H9 (cell line): Measurements from ENCODE around the gene ABCG2. TPM values are rescaled to one million over a fixed set of nuclear protein-coding genes. Genes with fewer than 3 reads are reported as not detected.

Experiments
- DNase-seq: peaks from one replicate; pipeline ENCODE4 v3.0.0-alpha.2; 2017
- H2AFZ ChIP-seq: one replicate; pipeline ENCODE4 v1.6.1; 2013; ENCODE audit warnings: mild to moderate bottlenecking, low read length, control low read depth, moderate library complexity
- H2AK5ac ChIP-seq: 2 replicates; pipeline ENCODE4 v1.6.1; 2013; ENCODE audit warnings: low read length, control low read depth, mixed read lengths; ENCODE audit not compliant: insufficient read length
- H2BK120ac ChIP-seq: one replicate; pipeline ENCODE4 v1.6.1; 2013; ENCODE audit warnings: low read depth, mild to moderate bottlenecking, low read length, control low read depth, inconsistent platforms; ENCODE audit not compliant: poor library complexity, severe bottlenecking
- H2BK12ac ChIP-seq: 2 replicates; pipeline ENCODE4 v1.6.1; 2013; ENCODE audit warnings: low read length, control low read depth, mixed read lengths, low read depth; ENCODE audit not compliant: insufficient read length
- H2BK15ac ChIP-seq: 2 replicates; pipeline ENCODE4 v1.6.1; 2013; ENCODE audit warnings: low read depth, low read length, control low read depth
- H2BK20ac ChIP-seq: one replicate; pipeline ENCODE4 v1.6.1; 2013; ENCODE audit warnings: low read depth, mild to moderate bottlenecking, low read length, control low read depth, inconsistent platforms; ENCODE audit not compliant: poor library complexity, severe bottlenecking
- H2BK5ac ChIP-seq: 2 replicates; pipeline ENCODE4 v1.6.1; 2013; ENCODE audit warnings: low read length, control low read depth, mixed read lengths; ENCODE audit not compliant: insufficient read length
- H3K14ac ChIP-seq: 2 replicates; pipeline ENCODE4 v1.6.1; 2013; ENCODE audit warnings: low read length, control low read depth; ENCODE audit not compliant: insufficient read depth
- H3K18ac ChIP-seq: 2 replicates; pipeline ENCODE4 v1.6.1; 2013; ENCODE audit warnings: low read depth, mild to moderate bottlenecking, mixed read lengths, low read length, control low read depth; ENCODE audit not compliant: insufficient read length
- H3K23ac ChIP-seq: 2 replicates; pipeline ENCODE4 v1.6.1; 2013; ENCODE audit warnings: low read length, control low read depth, mixed read lengths, low read depth; ENCODE audit not compliant: insufficient read length
- H3K23me2 ChIP-seq: 2 replicates; pipeline ENCODE4 v1.6.1; 2013; ENCODE audit warnings: low read depth, mild to moderate bottlenecking, mixed read lengths, low read length, control low read depth; ENCODE audit not compliant: insufficient read length, poor library complexity, severe bottlenecking
- H3K27ac ChIP-seq: 2 replicates; pipeline ENCODE4 v1.5.1; 2013; ENCODE audit warnings: low read length, control low read depth, mixed read lengths, low read depth; ENCODE audit not compliant: insufficient read length
- H3K27me3 ChIP-seq: 2 replicates; pipeline ENCODE4 v1.6.1; 2013; ENCODE audit warnings: low read length, control low read depth, inconsistent platforms; ENCODE audit not compliant: insufficient read depth
- H3K4ac ChIP-seq: 2 replicates; pipeline ENCODE4 v1.6.1; 2013; ENCODE audit warnings: low read depth, mild to moderate bottlenecking, control low read depth, inconsistent platforms, low read length, moderate library complexity
- H3K4me1 ChIP-seq: 2 replicates; pipeline ENCODE4 v1.6.1; 2013; ENCODE audit warnings: low read length, control low read depth, inconsistent platforms; ENCODE audit not compliant: insufficient read depth
- H3K4me2 ChIP-seq: 2 replicates; pipeline ENCODE4 v1.6.1; 2013; ENCODE audit warnings: low read length, control low read depth, mixed read lengths; ENCODE audit not compliant: insufficient read length, insufficient read depth
- H3K56ac ChIP-seq: 2 replicates; pipeline ENCODE4 v1.6.1; 2013; ENCODE audit warnings: low read depth, mild to moderate bottlenecking, mixed read lengths, low read length, control low read depth; ENCODE audit not compliant: insufficient read length
- H3K79me1 ChIP-seq: 2 replicates; pipeline ENCODE4 v1.6.1; 2013; ENCODE audit warnings: low read depth, mild to moderate bottlenecking, moderate library complexity, low read length, control low read depth, inconsistent platforms; ENCODE audit not compliant: insufficient read depth, poor library complexity, severe bottlenecking
- H3K79me2 ChIP-seq: 2 replicates; pipeline ENCODE4 v1.6.1; 2013; ENCODE audit warnings: low read length, control low read depth, inconsistent platforms; ENCODE audit not compliant: insufficient read depth
- H3K9ac ChIP-seq: 2 replicates; pipeline ENCODE4 v1.6.1; 2013; ENCODE audit warnings: low read length, control low read depth, mixed read lengths; ENCODE audit not compliant: insufficient read length; ENCODE audit errors: extremely low read depth
- H3K9me3 ChIP-seq: one replicate; pipeline ENCODE4 v1.6.1; 2013; ENCODE audit warnings: low read depth, low read length, inconsistent platforms; ENCODE audit not compliant: control insufficient read depth
- H3T11ph ChIP-seq: one replicate; pipeline ENCODE4 v1.6.1; 2013; ENCODE audit warnings: mild to moderate bottlenecking, low read length, control low read depth, inconsistent platforms
- H4K20me1 ChIP-seq: one replicate; pipeline ENCODE4 v1.6.1; 2013; ENCODE audit not compliant: control insufficient read depth, insufficient read length, insufficient read depth
- H4K5ac ChIP-seq: 2 replicates; pipeline ENCODE4 v1.6.1; 2013; ENCODE audit warnings: low read depth, mild to moderate bottlenecking, mixed read lengths, low read length, control low read depth; ENCODE audit not compliant: insufficient read length
- H4K8ac ChIP-seq: replicated peaks from 2 replicates; pipeline ENCODE4 v1.6.1; 2013; ENCODE audit warnings: low read length, control low read depth, mixed read lengths, low read depth; ENCODE audit not compliant: insufficient read length
- H4K91ac ChIP-seq: 2 replicates; pipeline ENCODE4 v1.6.1; 2013; ENCODE audit warnings: low read depth, mild to moderate bottlenecking, moderate library complexity, mixed read lengths, low read length, control low read depth; ENCODE audit not compliant: insufficient read length
- H3K27ac Mint-ChIP-seq, 3 experiments: 2 replicates in 2 of 3; 3 replicates in 1 of 3; pipeline ENCODE4 v1.8.0; 2020 to 2021; ENCODE audit warnings: mixed read lengths in 3 of 3, mild to moderate bottlenecking in 1 of 3, moderate library complexity in 1 of 3
- H3K27me3 Mint-ChIP-seq: 2 replicates; pipeline ENCODE4 v1.8.0; 2021; ENCODE audit warnings: low read depth, mild to moderate bottlenecking, moderate library complexity, mixed read lengths
- H3K36me3 Mint-ChIP-seq, 3 experiments: 2 replicates in 2 of 3; 3 replicates in 1 of 3; pipeline ENCODE4 v1.8.0; 2020 to 2021; ENCODE audit warnings: low read depth in 3 of 3, mixed read lengths in 3 of 3; ENCODE audit not compliant: insufficient read depth in 1 of 3
- H3K4me1 Mint-ChIP-seq, 2 experiments: 2 replicates each; pipeline ENCODE4 v1.8.0; 2020; ENCODE audit warnings: mixed read lengths in 2 of 2
- H3K4me3 Mint-ChIP-seq, 2 experiments: 2 replicates in 1 of 2; 3 replicates in 1 of 2; pipeline ENCODE4 v1.8.0; 2020 to 2021; ENCODE audit warnings: mild to moderate bottlenecking in 2 of 2, mixed read lengths in 2 of 2, moderate library complexity in 1 of 2
- H3K9me3 Mint-ChIP-seq, 2 experiments: 2 replicates in 1 of 2; 3 replicates in 1 of 2; pipeline ENCODE4 v1.8.0; 2020; ENCODE audit warnings: mild to moderate bottlenecking in 2 of 2, mixed read lengths in 2 of 2, moderate library complexity in 1 of 2
- total RNA-seq: library from RNA; stranded (reverse); gene quantifications from 2 replicates; pipeline ENCODE4 v1.2.1, GENCODE V29; 2021
- TF ChIP-seq, protein P1 (sequence below): fragments of 200-600 bp; sonication (generic); conservative IDR thresholded peaks from 3 replicates; pipeline ENCODE4 v1.8.0; 2021; ENCODE audit warnings: antibody characterized with exemption, mild to moderate bottlenecking

Gene ABCG2
- total RNA-seq, 1 experiment from 2014 or later, result 1.5 TPM

GRCh38 chr4:88045021-88045420 is 113.4 kb downstream of the ABCG2 start:
- H3K9ac ChIP-seq, result no peak overlapping the region
- H4K91ac ChIP-seq, result no peak overlapping the region
- H4K20me1 ChIP-seq, result no peaks in the 10 kb centered on the region
- H3K27ac Mint-ChIP-seq, result no peak overlapping the region
- H2BK15ac ChIP-seq, result no peak overlapping the region
- TF ChIP-seq, protein P1, sequence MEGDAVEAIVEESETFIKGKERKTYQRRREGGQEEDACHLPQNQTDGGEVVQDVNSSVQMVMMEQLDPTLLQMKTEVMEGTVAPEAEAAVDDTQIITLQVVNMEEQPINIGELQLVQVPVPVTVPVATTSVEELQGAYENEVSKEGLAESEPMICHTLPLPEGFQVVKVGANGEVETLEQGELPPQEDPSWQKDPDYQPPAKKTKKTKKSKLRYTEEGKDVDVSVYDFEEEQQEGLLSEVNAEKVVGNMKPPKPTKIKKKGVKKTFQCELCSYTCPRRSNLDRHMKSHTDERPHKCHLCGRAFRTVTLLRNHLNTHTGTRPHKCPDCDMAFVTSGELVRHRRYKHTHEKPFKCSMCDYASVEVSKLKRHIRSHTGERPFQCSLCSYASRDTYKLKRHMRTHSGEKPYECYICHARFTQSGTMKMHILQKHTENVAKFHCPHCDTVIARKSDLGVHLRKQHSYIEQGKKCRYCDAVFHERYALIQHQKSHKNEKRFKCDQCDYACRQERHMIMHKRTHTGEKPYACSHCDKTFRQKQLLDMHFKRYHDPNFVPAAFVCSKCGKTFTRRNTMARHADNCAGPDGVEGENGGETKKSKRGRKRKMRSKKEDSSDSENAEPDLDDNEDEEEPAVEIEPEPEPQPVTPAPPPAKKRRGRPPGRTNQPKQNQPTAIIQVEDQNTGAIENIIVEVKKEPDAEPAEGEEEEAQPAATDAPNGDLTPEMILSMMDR, result no peak
- H2BK120ac ChIP-seq, result no peak overlapping the region
- no peak overlapping the region for H2BK20ac ChIP-seq
- no peaks in the 10 kb centered on the region for H3K79me1 ChIP-seq
- H3K18ac ChIP-seq, result no peak overlapping the region
- no peak overlapping the region for H2BK5ac ChIP-seq
- no peak overlapping the region for H3K4me3 Mint-ChIP-seq
- H3K23me2 ChIP-seq, result no peaks in the 10 kb centered on the region
- peaks cover 12 to 59% (median 50%) of the 10 kb centered on the region in 3 experiments; a peak in 6 of 7 replicates for H3K36me3 Mint-ChIP-seq
- H3K4me1 ChIP-seq, result no peaks in the 10 kb centered on the region
- H3K9me3 Mint-ChIP-seq, result no peaks in the 10 kb centered on the region
- no peak overlapping the region for H3T11ph ChIP-seq
- H3K4ac ChIP-seq, result no peak overlapping the region
- no peak overlapping the region for H3K14ac ChIP-seq
- H3K27ac ChIP-seq, result no peak overlapping the region
- H2BK12ac ChIP-seq, result no peak overlapping the region
- H3K4me2 ChIP-seq, result no peak overlapping the region
- no peak for DNase-seq
- H3K27me3 ChIP-seq, result no peaks in the 10 kb centered on the region
- H2AFZ ChIP-seq, result no peak overlapping the region
- H4K5ac ChIP-seq, result no peak overlapping the region
- no peaks in the 10 kb centered on the region for H3K27me3 Mint-ChIP-seq
- H3K23ac ChIP-seq, result no peak overlapping the region
- H3K56ac ChIP-seq, result no peak overlapping the region
- H4K8ac ChIP-seq, result no peak overlapping the region
- H3K4me1 Mint-ChIP-seq, result no peaks in the 10 kb centered on the region
- no peaks in the 10 kb centered on the region for H3K79me2 ChIP-seq
- no peak overlapping the region for H2AK5ac ChIP-seq
- no peaks in the 10 kb centered on the region for H3K9me3 ChIP-seq
